Trophoblast cell (in vitro differentiated cells and primary cell): ENCODE results near the gene NDFIP1.

ENCODE experiments used
- DNase-seq, 2 donors: peaks; one replicate each; pipeline ENCODE4 v3.0.0-alpha.2; 2016
- H2AFZ ChIP-seq: 2 replicates; pipeline ENCODE4 v1.6.1; 2013; ENCODE audit warnings: low read length, moderate library complexity, mild to moderate bottlenecking; ENCODE audit not compliant: insufficient read depth, poor library complexity
- H2AK5ac ChIP-seq: 2 replicates; pipeline ENCODE4 v1.6.1; 2013; ENCODE audit warnings: mild to moderate bottlenecking, low read length
- H2BK120ac ChIP-seq: 2 replicates; pipeline ENCODE4 v1.6.1; 2013; ENCODE audit warnings: low read length, mild to moderate bottlenecking, moderate library complexity; ENCODE audit not compliant: insufficient read depth, poor library complexity
- H2BK12ac ChIP-seq: 2 replicates; pipeline ENCODE4 v1.6.1; 2013; ENCODE audit warnings: mild to moderate bottlenecking, low read length, moderate library complexity
- H2BK5ac ChIP-seq: 2 replicates; pipeline ENCODE4 v1.6.1; 2013; ENCODE audit warnings: low read length, low read depth, moderate library complexity, mild to moderate bottlenecking; ENCODE audit not compliant: poor library complexity
- H3K14ac ChIP-seq: 2 replicates; pipeline ENCODE4 v1.6.1; 2013; ENCODE audit warnings: mild to moderate bottlenecking, low read length
- H3K18ac ChIP-seq: 2 replicates; pipeline ENCODE4 v1.6.1; 2013; ENCODE audit warnings: mild to moderate bottlenecking, low read length
- H3K23ac ChIP-seq: 2 replicates; pipeline ENCODE4 v1.6.1; 2013; ENCODE audit warnings: low read length
- H3K27ac ChIP-seq: 2 replicates; pipeline ENCODE4 v1.5.1; 2013; ENCODE audit warnings: low read depth, mild to moderate bottlenecking, inconsistent platforms, low read length, moderate library complexity
- H3K27me3 ChIP-seq: 2 replicates; pipeline ENCODE4 v1.6.1; 2013; ENCODE audit warnings: inconsistent platforms, mild to moderate bottlenecking, low read length, moderate library complexity; ENCODE audit not compliant: insufficient read depth
- H3K36me3 ChIP-seq, 2 experiments: 1 replicate in 1 of 2; 2 replicates in 1 of 2; pipeline ENCODE4 v1.6.1; 2013; ENCODE audit warnings: low read length in 2 of 2, mild to moderate bottlenecking in 2 of 2, moderate library complexity in 1 of 2; ENCODE audit not compliant: insufficient read depth in 2 of 2, control insufficient read depth in 1 of 2
- H3K4ac ChIP-seq: 2 replicates; pipeline ENCODE4 v1.6.1; 2013; ENCODE audit warnings: low read depth, mild to moderate bottlenecking, low read length, moderate library complexity
- H3K4me1 ChIP-seq, 2 experiments: 1 replicate in 1 of 2; 2 replicates in 1 of 2; pipeline ENCODE4 v1.6.1; 2013; ENCODE audit warnings: low read length in 2 of 2, mild to moderate bottlenecking in 2 of 2, moderate library complexity in 1 of 2; ENCODE audit not compliant: insufficient read depth in 2 of 2, control insufficient read depth in 1 of 2
- H3K4me2 ChIP-seq: 2 replicates; pipeline ENCODE4 v1.6.1; 2013; ENCODE audit warnings: inconsistent platforms, mild to moderate bottlenecking, low read length, moderate library complexity
- H3K4me3 ChIP-seq: 2 replicates; pipeline ENCODE4 v1.5.1; 2013; ENCODE audit warnings: mild to moderate bottlenecking, low read depth, low read length, inconsistent platforms
- H3K79me1 ChIP-seq: one replicate; pipeline ENCODE4 v1.6.1; 2013; ENCODE audit warnings: low read length
- H3K79me2 ChIP-seq: 2 replicates; pipeline ENCODE4 v1.6.1; 2013; ENCODE audit warnings: low read length, mild to moderate bottlenecking; ENCODE audit not compliant: control insufficient read depth, insufficient read depth, poor library complexity
- H3K9ac ChIP-seq: 2 replicates; pipeline ENCODE4 v1.6.1; 2013; ENCODE audit warnings: mild to moderate bottlenecking, low read length
- H3K9me3 ChIP-seq: 2 replicates; pipeline ENCODE4 v1.6.1; 2013; ENCODE audit warnings: low read depth, mild to moderate bottlenecking, control low read depth, inconsistent platforms, low read length; ENCODE audit not compliant: insufficient read depth
- H4K12ac ChIP-seq: 2 replicates; pipeline ENCODE4 v1.6.1; 2013; ENCODE audit warnings: low read depth, mild to moderate bottlenecking, low read length, moderate library complexity
- H4K8ac ChIP-seq: 2 replicates; pipeline ENCODE4 v1.6.1; 2013; ENCODE audit warnings: low read depth, mild to moderate bottlenecking, low read length, moderate library complexity
- H4K91ac ChIP-seq: one replicate; pipeline ENCODE4 v1.6.1; 2013; ENCODE audit warnings: low read depth, mild to moderate bottlenecking, low read length, moderate library complexity
- WGBS: extraction: QIAGEN DNeasy Blood & Tissue Kit; methylation state at CpG from one replicate; pipeline ENCODE4 v1.1.7; 2013; ENCODE audit warnings: missing lambda C conversion rate; ENCODE audit not compliant: insufficient read length, insufficient coverage; ENCODE audit errors: extremely low coverage; 5-methylcytosine and 5-hydroxymethylcytosine counted together

Gene NDFIP1

GRCh38 chr5:142200387-142200786 is 91.8 kb downstream of the NDFIP1 start:
- Histone ChIP-seq H3K4me2 (no peak overlapping the region), H4K91ac (no peak overlapping the region), H3K36me3 (no peaks in the 10 kb centered on the region), H2BK12ac (no peak overlapping the region), H3K4ac (no peak overlapping the region), H4K8ac (no peak overlapping the region), H4K12ac (no peak overlapping the region), H3K79me1 (no peaks in the 10 kb centered on the region), H2AFZ (no peak overlapping the region), H2BK120ac (no peak overlapping the region), H2AK5ac (no peak overlapping the region), H3K9me3 (peaks cover 2% of the 10 kb centered on the region), H3K14ac (no peak overlapping the region), H3K4me3 (no peak overlapping the region), H3K4me1 (peaks cover 0 to 3% of the 10 kb centered on the region in 2 experiments), H3K27me3 (no peaks in the 10 kb centered on the region), H3K23ac (no peak overlapping the region), H3K79me2 (no peaks in the 10 kb centered on the region), H3K27ac (no peak overlapping the region), H3K18ac (no peak overlapping the region), H2BK5ac (no peak overlapping the region), H3K9ac (no peak overlapping the region)
- no CpG with 5 or more reads among the region's 6 CpGs for WGBS
- DNase-seq: no peak

- Histone ChIP-seq H2BK5ac (no peak overlapping the region), H3K4ac (no peak overlapping the region), H3K79me2 (no peaks in the 10 kb centered on the region), H3K27ac (no peak overlapping the region), H2AK5ac (no peak overlapping the region), H4K12ac (no peak overlapping the region), H3K4me1 (peaks cover 0 to 3% of the 10 kb centered on the region in 2 experiments), H2BK120ac (no peak overlapping the region), H4K91ac (no peak overlapping the region), H3K36me3 (no peaks in the 10 kb centered on the region), H3K9ac (no peak overlapping the region), H2BK12ac (no peak overlapping the region), H4K8ac (no peak overlapping the region), H3K9me3 (peaks cover 2% of the 10 kb centered on the region), H3K4me3 (no peak overlapping the region), H3K23ac (no peak overlapping the region), H3K27me3 (no peaks in the 10 kb centered on the region), H3K14ac (no peak overlapping the region), H3K18ac (no peak overlapping the region), H3K79me1 (no peaks in the 10 kb centered on the region), H2AFZ (no peak overlapping the region), H3K4me2 (no peak overlapping the region)
- no CpG with 5 or more reads among the region's 3 CpGs for WGBS
- DNase-seq: peak; percentile 24 to 63
Observed at GRCh38 chr5:142201471-142201887, 92.9 kb downstream of the NDFIP1 start.

GRCh38 chr5:142202282-142202681 is 93.7 kb downstream of the NDFIP1 start:
- no peak overlapping the region for H3K9ac ChIP-seq
- H3K79me1 ChIP-seq: no peaks in the 10 kb centered on the region
- no peak overlapping the region for H2BK120ac ChIP-seq
- no peak overlapping the region for H3K27ac ChIP-seq
- no peak overlapping the region for H3K4me3 ChIP-seq
- peaks cover 2% of the 10 kb centered on the region for H3K9me3 ChIP-seq
- H2BK5ac ChIP-seq: no peak overlapping the region
- H3K23ac ChIP-seq: no peak overlapping the region
- H3K18ac ChIP-seq: no peak overlapping the region
- H4K8ac ChIP-seq: no peak overlapping the region
- DNase-seq: peak in 1 of 2 donors; percentile 16
- no peak overlapping the region for H2BK12ac ChIP-seq
- no peak overlapping the region for H2AFZ ChIP-seq
- H4K12ac ChIP-seq: no peak overlapping the region
- H3K14ac ChIP-seq: no peak overlapping the region
- no peaks in the 10 kb centered on the region for H3K36me3 ChIP-seq
- H3K4me2 ChIP-seq: no peak overlapping the region
- H4K91ac ChIP-seq: no peak overlapping the region
- WGBS: no CpG with 5 or more reads among the region's 1 CpG
- no peaks in the 10 kb centered on the region for H3K4me1 ChIP-seq
- no peaks in the 10 kb centered on the region for H3K79me2 ChIP-seq
- H2AK5ac ChIP-seq: no peak overlapping the region
- H3K27me3 ChIP-seq: no peaks in the 10 kb centered on the region
- H3K4ac ChIP-seq: no peak overlapping the region
